K562 (cell line): ENCODE measurements around the gene UBE2E2. TPM values are rescaled to one million over a fixed set of nuclear protein-coding genes. Genes with fewer than 3 reads are reported as not detected.
A peak's percentile ranks its signal among the peaks of the same experiment; 100 is the strongest.

Source experiments
- ATAC-seq: fragments of 200-7000 bp; cut with Tn5 transposase; 3 replicates; pipeline ENCODE4 v1.9.1; 2020; ENCODE audit warnings: moderate library complexity
- BruUV-seq: library from RNA; stranded (reverse); fragments of 400-500 nt; replicated peaks from 2 replicates; lab custom pipeline; 2021; lab: Mats Ljungman, UMichigan
- CTCF ChIA-PET: fragments of 300-600 bp; formaldehyde crosslinking; extraction: SDS; loops from one replicate; lab custom pipeline; 2021; ENCODE audit warnings: low intra/inter-chr PET ratio; lab: Yijun Ruan, JAX
- POLR2A ChIA-PET: fragments of 300-600, 350-650 bp; sonication (Branson Sonifier 250); formaldehyde crosslinking; extraction: SDS; loops from one replicate; lab custom pipeline; 2021; ENCODE audit warnings: antibody characterized with exemption, inconsistent platforms; lab: Yijun Ruan, JAX
- DNase-seq, 4 experiments: peaks; one replicate each; pipeline versions ENCODE4 v3.0.0 to v3.0.0-alpha.2; 2011 to 2018; ENCODE audit warnings: low spot score in 3 of 4, mixed read lengths in 3 of 4; ENCODE audit errors: extremely low read depth in 1 of 4
- FAIRE-seq: peaks from 2 replicates; lab custom pipeline; 2011; peaks lifted over from hg19 to GRCh38; lab: Jason Lieb, UNC
- H2AFZ ChIP-seq: 2 replicates; pipeline ENCODE4 v1.6.0; 2011; ENCODE audit warnings: low read depth, low read length, control low read depth, inconsistent platforms
- H3K27ac ChIP-seq: fragments of 200-600 bp; 3 replicates; pipeline ENCODE4 v1.8.0; 2011; ENCODE audit warnings: low read depth, mild to moderate bottlenecking, control low read depth, inconsistent platforms, low read length, moderate library complexity, mixed read lengths; ENCODE audit errors: extremely low read depth
- H3K27me3 ChIP-seq, 2 experiments: fragments of 300-600 bp in 1 of 2; 2 replicates in 1 of 2; 3 replicates in 1 of 2; pipeline versions ENCODE4 v1.6.0 to v1.8.0; 2011; ENCODE audit warnings: inconsistent platforms in 2 of 2, low read length in 2 of 2, mild to moderate bottlenecking in 1 of 2, mixed read lengths in 1 of 2, moderate library complexity in 1 of 2; ENCODE audit not compliant: control insufficient read depth in 2 of 2, insufficient read depth in 2 of 2
- H3K36me3 ChIP-seq: fragments of 300-600 bp; 3 replicates; pipeline ENCODE4 v1.8.0; 2011; ENCODE audit warnings: mild to moderate bottlenecking, low read length, inconsistent platforms; ENCODE audit not compliant: control insufficient read depth, insufficient read depth
- H3K4me1 ChIP-seq, 2 experiments: fragments of 200-600 bp in 1 of 2; replicated peaks in 1 of 2; 2 replicates in 1 of 2; 3 replicates in 1 of 2; pipeline versions ENCODE4 v1.5.1 to v1.8.0; 2011; ENCODE audit warnings: inconsistent platforms in 2 of 2, low read length in 2 of 2, mild to moderate bottlenecking in 1 of 2, mixed read lengths in 1 of 2, moderate library complexity in 1 of 2; ENCODE audit not compliant: control insufficient read depth in 2 of 2, insufficient read depth in 2 of 2
- H3K4me2 ChIP-seq: 2 replicates; pipeline ENCODE4 v1.6.1; 2011; ENCODE audit warnings: low read length, control low read depth, inconsistent platforms, mixed read lengths; ENCODE audit not compliant: insufficient read depth
- H3K4me3 ChIP-seq: fragments of 200-600 bp; sonication (generic), shearing (Covaris generic); 2 replicates; pipeline ENCODE4 v1.5.1; 2016; ENCODE audit warnings: control low read depth, inconsistent platforms
- H3K79me2 ChIP-seq: fragments of 200-600 bp; 3 replicates; pipeline ENCODE4 v1.8.0; 2011; ENCODE audit warnings: low read length, inconsistent platforms; ENCODE audit not compliant: control insufficient read depth, insufficient read depth
- H3K9ac ChIP-seq, 2 experiments: 2 replicates each; pipeline versions ENCODE4 v1.6.0 to v1.6.1; 2011; ENCODE audit warnings: low read depth in 2 of 2, low read length in 2 of 2, control low read depth in 1 of 2, inconsistent platforms in 1 of 2, mild to moderate bottlenecking in 1 of 2, mixed read lengths in 1 of 2; ENCODE audit not compliant: insufficient read depth in 1 of 2
- H3K9me1 ChIP-seq: one replicate; pipeline ENCODE4 v1.6.0; 2011; ENCODE audit warnings: inconsistent platforms, mild to moderate bottlenecking, low read length, moderate library complexity; ENCODE audit not compliant: control insufficient read depth, insufficient read depth
- H3K9me3 ChIP-seq: replicated peaks from 2 replicates; pipeline ENCODE4 v1.5.1; 2011; ENCODE audit warnings: low read depth, low read length, inconsistent platforms; ENCODE audit not compliant: control insufficient read depth, insufficient read depth
- H4K20me1 ChIP-seq: replicated peaks from 2 replicates; pipeline ENCODE4 v1.6.1; 2011; ENCODE audit warnings: low read length, inconsistent platforms, mixed read lengths; ENCODE audit not compliant: control insufficient read depth, insufficient read depth
- WGBS: fragments of 100-300 bp; shearing (Covaris generic); methylation state at CpG from one replicate; pipeline ENCODE4 v1.1.6; 2016; ENCODE audit warnings: low coverage, mixed read lengths; ENCODE audit not compliant: insufficient coverage; ENCODE audit errors: missing lambda C conversion rate; 5-methylcytosine and 5-hydroxymethylcytosine counted together
- in situ Hi-C: fragments of 300-500 bp; cut with MboI; formaldehyde crosslinking; loops from 4 replicates; pipeline ENCODE4 v1.15.0; 2018; ENCODE audit warnings: inconsistent platforms, mixed read lengths
- intact Hi-C: fragments of 100-400 bp; cut with micrococcal nuclease; formaldehyde crosslinking; loops from 2 replicates; pipeline ENCODE4 v1.14.2; 2022
- polyA plus RNA-seq, 8 experiments: library from polyadenylated mRNA; depleted of rRNA in 4 of 8; stranded (reverse) in 5 of 8; unstranded in 3 of 8; fragments of >200 nt; fragmentation: Nextera tagmentation in 2 of 8; fragmentation: Illumina TruSeq in 1 of 8; extraction: Ambion mirVana in 2 of 8; extraction: Trizol in 1 of 8; gene quantifications; 2 replicates each; pipeline versions ENCODE4 v1.2.1 to v1.2.3, GENCODE V29; 2011 to 2014; ENCODE audit warnings: inconsistent platforms in 1 of 8, missing spikeins in 1 of 8
- total RNA-seq, 7 experiments: library from RNA; depleted of rRNA in 6 of 7; stranded (reverse); fragments of >200 nt in 6 of 7; fragmentation: Illumina TruSeq in 2 of 7; extraction: Trizol in 2 of 7; gene quantifications; 2 replicates each; pipeline versions ENCODE4 v1.2.1 to v1.2.3, GENCODE V29; 2011 to 2021; ENCODE audit warnings: low replicate concordance in 1 of 7
- TF ChIP-seq, protein P1 (sequence below): fragments of 450-650 bp; formaldehyde crosslinking; IDR thresholded peaks from 2 replicates; pipeline ENCODE4 v1.4.0; 2020; ENCODE audit warnings: mild to moderate bottlenecking, mixed read lengths
- TF ChIP-seq, protein P2 (sequence below): fragments of 450-650 bp; formaldehyde crosslinking; IDR thresholded peaks from 2 replicates; pipeline ENCODE4 v1.4.0; 2020; ENCODE audit warnings: mild to moderate bottlenecking, moderate library complexity

The UBE2E2 gene
- total and polyA plus RNA-seq, 9 of the 15 experiments (the other 6 are each of a cell fraction or from before 2014, with no cell fraction given): 0.22 to 5.1 (median 1.9) TPM

DNA sequence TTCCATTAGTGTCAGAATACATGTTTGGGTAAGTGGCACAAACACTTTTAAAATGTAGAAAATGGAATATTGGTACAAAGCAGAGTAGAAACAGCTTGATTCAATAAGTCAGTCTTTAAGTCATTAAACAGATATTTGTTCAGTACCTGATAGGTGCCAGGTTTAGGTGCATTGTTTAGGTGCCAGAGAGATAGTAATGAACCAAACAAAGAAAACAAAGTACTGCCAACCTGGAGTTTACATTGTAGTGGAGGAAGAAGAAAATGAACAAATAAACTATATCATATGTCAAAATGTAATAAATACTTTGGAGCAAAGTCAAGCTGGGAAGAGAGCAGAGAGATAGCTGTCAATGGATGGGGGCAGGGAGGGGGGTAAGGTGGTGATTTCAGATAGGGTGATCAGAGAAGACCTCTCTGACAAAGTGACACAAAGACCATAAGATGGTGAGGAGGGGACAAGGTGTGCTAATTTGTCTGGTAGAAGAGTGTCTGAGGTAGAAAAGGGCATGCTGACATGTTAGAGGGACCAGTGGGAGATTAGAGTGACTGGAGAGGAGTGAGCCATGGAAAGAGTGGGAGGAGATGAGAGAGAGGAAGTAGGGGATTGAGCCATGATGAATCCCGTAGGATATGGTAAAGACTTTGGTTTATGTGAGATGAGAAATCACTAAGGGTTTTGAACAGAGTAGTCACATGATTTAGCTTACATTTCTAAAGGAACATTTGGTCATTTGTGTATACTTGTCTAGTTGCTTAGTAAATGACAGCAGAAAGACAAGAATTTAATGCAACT lies 128.2 kb downstream of the UBE2E2 start:
- Histone ChIP-seq H3K9me1 (no peaks in the 10 kb centered on the region), H3K9ac (no peak overlapping the region), H3K27ac (no peak overlapping the region), H3K9me3 (no peaks in the 10 kb centered on the region; the same call in 1 of the 2 replicates), H3K79me2 (no peaks in the 10 kb centered on the region), H3K27me3 (no peaks in the 10 kb centered on the region), H3K4me1 (no peaks in the 10 kb centered on the region), H3K36me3 (no peaks in the 10 kb centered on the region), H2AFZ (no peak overlapping the region), H3K4me2 (no peak overlapping the region), H4K20me1 (no peaks in the 10 kb centered on the region), H3K4me3 (no peak overlapping the region)
- no TSS peak for BruUV-seq
- ChIA-PET POLR2A (no interaction called here), CTCF (no interaction called here)
- no peak for ATAC-seq
- no peak for DNase-seq
- FAIRE-seq: no peak
- TF ChIP-seq, protein P1, sequence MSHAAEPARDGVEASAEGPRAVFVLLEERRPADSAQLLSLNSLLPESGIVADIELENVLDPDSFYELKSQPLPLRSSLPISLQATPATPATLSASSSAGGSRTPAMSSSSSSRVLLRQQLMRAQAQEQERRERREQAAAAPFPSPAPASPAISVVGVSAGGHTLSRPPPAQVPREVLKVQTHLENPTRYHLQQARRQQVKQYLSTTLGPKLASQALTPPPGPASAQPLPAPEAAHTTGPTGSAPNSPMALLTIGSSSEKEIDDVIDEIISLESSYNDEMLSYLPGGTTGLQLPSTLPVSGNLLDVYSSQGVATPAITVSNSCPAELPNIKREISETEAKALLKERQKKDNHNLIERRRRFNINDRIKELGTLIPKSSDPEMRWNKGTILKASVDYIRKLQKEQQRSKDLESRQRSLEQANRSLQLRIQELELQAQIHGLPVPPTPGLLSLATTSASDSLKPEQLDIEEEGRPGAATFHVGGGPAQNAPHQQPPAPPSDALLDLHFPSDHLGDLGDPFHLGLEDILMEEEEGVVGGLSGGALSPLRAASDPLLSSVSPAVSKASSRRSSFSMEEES (CRISPR knock-in tag): peak; percentile 24
- TF ChIP-seq, protein P2, sequence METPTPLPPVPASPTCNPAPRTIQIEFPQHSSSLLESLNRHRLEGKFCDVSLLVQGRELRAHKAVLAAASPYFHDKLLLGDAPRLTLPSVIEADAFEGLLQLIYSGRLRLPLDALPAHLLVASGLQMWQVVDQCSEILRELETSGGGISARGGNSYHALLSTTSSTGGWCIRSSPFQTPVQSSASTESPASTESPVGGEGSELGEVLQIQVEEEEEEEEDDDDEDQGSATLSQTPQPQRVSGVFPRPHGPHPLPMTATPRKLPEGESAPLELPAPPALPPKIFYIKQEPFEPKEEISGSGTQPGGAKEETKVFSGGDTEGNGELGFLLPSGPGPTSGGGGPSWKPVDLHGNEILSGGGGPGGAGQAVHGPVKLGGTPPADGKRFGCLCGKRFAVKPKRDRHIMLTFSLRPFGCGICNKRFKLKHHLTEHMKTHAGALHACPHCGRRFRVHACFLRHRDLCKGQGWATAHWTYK (CRISPR knock-in tag): no peak
- intact Hi-C loops (no loop called here), in situ Hi-C loops (no loop called here)
- 0% methylated on average over 1 of the region's 1 CpG for WGBS
